Adipocyte (in vitro differentiated cells): ENCODE results near the gene AMH.

ENCODE experiments used
- DNase-seq: peaks from one replicate; pipeline ENCODE4 v3.0.0-alpha.2; 2015; ENCODE audit warnings: low read depth
- H3K27me3 ChIP-seq: replicated peaks from 2 replicates; pipeline ENCODE4 v1.7.0; 2013; ENCODE audit warnings: mild to moderate bottlenecking, low read length, moderate library complexity; ENCODE audit not compliant: control insufficient read depth, insufficient read depth
- H3K36me3 ChIP-seq: 2 replicates; pipeline ENCODE4 v1.7.0; 2013; ENCODE audit warnings: low read length, mild to moderate bottlenecking, moderate library complexity; ENCODE audit not compliant: control insufficient read depth, insufficient read depth, severe bottlenecking
- H3K4me1 ChIP-seq: 2 replicates; pipeline ENCODE4 v1.7.0; 2013; ENCODE audit warnings: mild to moderate bottlenecking, low read length, moderate library complexity; ENCODE audit not compliant: control insufficient read depth, insufficient read depth
- H3K4me3 ChIP-seq: 2 replicates; pipeline ENCODE4 v1.7.0; 2013; ENCODE audit warnings: mild to moderate bottlenecking, low read length, moderate library complexity
- H3K9ac ChIP-seq: 2 replicates; pipeline ENCODE4 v1.7.0; 2013; ENCODE audit warnings: mild to moderate bottlenecking, low read length, moderate library complexity
- H3K9me3 ChIP-seq: 2 replicates; pipeline ENCODE4 v1.7.0; 2013; ENCODE audit warnings: mild to moderate bottlenecking, low read length, moderate library complexity; ENCODE audit not compliant: control insufficient read depth

Gene AMH

DNA sequence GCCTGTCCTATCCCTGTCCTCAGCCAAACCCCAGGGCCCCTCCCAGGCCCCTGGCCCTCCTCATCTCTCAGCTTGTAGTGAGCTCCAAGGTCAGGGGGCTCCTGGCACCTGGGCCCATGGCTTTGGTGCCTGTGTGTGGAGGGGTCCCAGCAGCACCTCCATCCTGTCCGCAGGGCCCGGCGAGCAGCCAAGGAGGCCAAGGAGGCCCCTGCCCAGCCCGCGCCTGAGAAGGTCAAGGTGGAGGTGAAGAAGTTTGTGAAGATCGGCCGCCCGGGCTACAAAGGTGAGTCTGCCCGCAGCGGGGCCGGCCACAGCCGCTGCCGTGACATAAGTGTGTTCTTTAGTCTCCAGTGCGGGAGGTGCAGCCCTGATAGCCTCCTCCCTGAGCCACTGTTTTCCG lies 3.9 kb upstream of the AMH start:
- DNase-seq, result no peak
- no peaks in the 10 kb centered on the region for H3K27me3 ChIP-seq
- H3K9ac ChIP-seq, result no peak overlapping the region
- peaks cover 47% of the 10 kb centered on the region for H3K36me3 ChIP-seq
- H3K4me3 ChIP-seq, result no peak overlapping the region
- no peaks in the 10 kb centered on the region for H3K9me3 ChIP-seq
- H3K4me1 ChIP-seq, result peaks cover 15% of the 10 kb centered on the region

DNA sequence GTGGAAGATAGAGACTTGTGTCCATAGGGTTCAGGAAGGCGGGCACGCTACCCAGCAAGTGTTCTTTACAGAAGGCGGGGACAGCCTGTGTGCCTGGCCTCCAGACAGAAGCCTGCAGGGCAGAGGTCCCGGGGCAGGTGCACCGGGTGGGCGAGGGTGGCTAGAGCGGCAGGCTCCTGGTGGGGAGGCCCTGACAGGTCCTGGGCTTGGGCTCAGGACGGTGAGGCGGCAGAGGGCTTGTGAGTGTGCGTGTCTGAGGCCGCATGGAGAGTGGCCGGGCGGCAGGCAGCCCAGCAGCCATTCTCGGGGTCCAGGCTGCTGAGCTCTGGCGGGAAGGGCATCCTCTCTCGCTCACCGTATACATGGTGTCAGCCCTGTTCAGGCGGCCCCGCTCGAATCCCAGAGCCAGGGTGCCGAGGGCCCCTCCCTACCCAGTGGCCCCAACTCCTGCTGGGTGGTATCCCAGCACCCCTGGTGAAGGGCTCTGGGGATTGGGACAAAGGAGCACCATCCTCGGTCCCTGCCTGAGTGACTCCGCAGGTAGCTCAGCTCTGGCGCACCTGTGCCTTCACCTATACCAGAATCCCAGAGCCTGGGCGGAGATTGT lies 3.0 kb upstream of the AMH start:
- Histone ChIP-seq H3K9ac (no peak overlapping the region), H3K4me3 (no peak overlapping the region), H3K9me3 (no peaks in the 10 kb centered on the region), H3K27me3 (no peaks in the 10 kb centered on the region), H3K36me3 (peaks cover 47% of the 10 kb centered on the region), H3K4me1 (peaks cover 7% of the 10 kb centered on the region)
- no peak for DNase-seq

DNA sequence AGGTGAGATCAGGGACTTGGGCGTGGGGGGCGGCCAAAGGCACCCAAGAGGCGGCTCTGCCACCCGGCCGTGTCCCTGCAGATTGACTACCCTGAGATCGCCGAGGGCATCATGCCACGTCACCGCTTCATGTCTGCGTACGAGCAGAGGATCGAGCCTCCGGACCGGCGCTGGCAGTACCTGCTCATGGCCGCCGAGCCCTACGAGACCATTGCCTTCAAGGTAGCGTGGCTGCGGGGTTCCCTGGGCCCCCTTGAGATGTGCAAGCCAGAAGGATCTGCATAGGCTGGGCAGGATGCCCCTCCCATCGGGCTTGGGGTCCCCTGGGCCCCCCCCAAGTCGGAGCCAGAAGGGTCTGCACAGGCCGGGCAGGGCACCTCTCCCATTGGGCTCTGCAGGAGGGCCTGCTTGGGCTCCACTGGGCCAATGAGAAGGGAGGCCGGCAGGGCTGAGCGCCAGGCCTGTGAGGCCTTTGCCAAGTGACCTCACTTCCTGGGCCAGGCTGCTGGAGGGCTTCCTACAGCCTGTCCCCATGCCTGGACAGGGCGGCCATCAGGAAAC lies 2.2 kb upstream of the AMH start:
- Histone ChIP-seq H3K9me3 (no peaks in the 10 kb centered on the region), H3K9ac (no peak overlapping the region), H3K27me3 (peaks cover 5% of the 10 kb centered on the region), H3K4me3 (no peak overlapping the region), H3K36me3 (peaks cover 47% of the 10 kb centered on the region), H3K4me1 (peaks cover 6% of the 10 kb centered on the region)
- no peak for DNase-seq

DNA sequence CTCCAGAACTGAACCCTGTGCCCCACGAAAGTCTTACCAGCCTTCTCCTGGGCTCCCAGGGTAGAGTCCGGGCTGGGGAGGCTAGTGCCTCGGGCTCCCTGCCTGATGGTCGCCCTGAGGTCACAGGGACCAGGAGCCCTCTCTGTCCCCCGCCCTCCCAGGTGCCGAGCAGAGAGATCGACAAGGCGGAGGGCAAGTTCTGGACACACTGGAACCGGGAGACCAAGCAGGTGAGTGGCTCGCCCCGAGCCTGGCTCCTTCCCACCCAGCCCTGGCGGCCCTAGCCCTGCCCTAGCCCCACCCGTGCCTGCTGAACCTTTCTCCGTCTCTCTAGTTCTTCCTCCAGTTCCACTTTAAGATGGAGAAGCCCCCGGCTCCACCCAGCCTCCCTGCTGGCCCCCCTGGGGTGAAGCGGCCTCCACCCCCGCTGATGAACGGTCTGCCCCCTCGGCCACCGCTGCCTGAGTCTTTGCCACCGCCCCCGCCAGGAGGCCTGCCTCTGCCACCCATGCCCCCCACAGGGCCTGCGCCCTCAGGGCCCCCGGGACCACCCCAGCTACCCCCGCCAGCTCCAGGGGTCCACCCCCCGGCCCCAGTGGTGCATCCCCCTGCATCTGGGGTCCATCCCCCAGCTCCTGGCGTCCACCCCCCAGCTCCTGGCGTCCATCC lies 1.6 kb upstream of the AMH start:
- no peak for DNase-seq
- Histone ChIP-seq H3K9me3 (no peaks in the 10 kb centered on the region), H3K9ac (no peak overlapping the region), H3K27me3 (peaks cover 10% of the 10 kb centered on the region), H3K4me1 (peaks cover 7% of the 10 kb centered on the region), H3K36me3 (peaks cover 47% of the 10 kb centered on the region), H3K4me3 (no peak overlapping the region)

DNA sequence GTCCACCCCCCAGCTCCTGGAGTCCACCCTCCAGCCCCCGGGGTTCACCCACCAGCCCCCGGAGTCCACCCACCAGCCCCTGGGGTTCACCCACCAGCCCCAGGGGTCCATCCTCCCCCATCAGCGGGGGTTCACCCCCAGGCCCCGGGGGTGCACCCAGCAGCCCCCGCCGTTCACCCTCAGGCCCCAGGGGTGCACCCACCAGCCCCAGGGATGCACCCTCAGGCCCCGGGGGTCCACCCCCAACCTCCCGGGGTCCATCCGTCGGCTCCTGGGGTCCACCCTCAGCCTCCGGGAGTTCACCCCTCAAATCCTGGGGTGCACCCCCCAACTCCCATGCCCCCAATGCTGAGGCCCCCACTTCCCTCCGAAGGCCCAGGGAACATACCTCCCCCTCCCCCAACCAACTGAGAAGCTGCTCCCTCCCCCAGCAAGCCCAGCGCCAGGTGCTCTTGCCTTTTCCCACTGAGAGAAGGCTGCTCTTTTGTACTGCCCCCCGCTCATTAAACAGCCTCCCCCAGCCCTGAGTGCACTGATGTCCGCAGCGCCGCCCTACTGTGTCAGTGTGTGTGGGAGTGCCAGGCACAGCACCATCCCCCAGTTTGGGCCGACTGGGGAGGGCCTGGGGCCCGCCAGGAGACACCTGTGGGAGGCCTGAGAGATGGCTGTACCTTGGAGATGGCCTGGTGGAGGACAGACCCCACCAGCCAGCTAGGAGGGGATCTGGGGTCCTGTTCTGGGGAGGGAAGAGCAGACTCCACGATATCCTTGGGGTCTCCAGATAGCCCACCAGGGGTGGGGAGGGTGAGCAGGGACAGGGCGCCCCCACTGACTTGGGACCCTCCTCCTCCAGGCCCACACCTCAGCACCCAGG lies 750 bp upstream of the AMH start:
- H3K27me3 ChIP-seq, result peaks cover 15% of the 10 kb centered on the region

DNA sequence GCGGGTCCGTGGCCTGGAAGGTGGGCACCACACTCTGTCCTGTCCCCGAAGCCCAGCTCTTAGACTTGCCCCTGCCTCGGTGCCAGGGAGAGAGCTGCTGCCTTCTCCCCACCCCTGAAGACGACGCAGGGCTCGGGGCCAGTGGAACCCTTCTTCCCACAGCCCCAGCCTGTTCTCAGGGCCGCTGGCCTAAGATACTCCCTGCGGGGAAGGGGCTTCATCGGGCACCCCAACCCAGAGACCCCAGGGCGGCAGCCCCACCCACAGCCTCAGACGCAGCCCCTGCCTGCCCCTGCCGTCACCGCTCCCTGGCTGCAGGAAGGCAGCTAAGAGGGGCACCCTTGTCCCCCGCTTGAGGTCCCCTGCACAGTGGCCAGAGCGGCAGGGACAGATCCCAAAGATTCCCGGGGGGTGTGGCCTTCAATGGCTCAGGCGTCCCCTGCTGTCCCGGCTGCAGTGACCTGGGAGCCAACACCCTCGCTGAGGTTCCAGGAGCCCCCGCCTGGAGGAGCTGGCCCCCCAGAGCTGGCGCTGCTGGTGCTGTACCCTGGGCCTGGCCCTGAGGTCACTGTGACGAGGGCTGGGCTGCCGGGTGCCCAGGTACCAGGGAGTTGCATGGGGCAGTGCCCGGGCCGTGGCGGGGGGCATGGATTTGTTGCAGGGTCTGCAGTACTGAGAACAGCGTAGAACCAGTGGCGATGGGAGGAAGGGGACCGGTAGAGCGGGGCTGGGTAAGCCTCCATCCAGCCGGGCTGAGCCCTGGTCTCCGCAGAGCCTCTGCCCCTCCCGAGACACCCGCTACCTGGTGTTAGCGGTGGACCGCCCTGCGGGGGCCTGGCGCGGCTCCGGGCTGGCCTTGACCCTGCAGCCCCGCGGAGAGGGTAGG lies 1.0 kb downstream of the AMH start:
- H3K27me3 ChIP-seq, result peaks cover 15% of the 10 kb centered on the region
- H3K4me3 ChIP-seq, result no peak overlapping the region
- H3K9me3 ChIP-seq, result no peaks in the 10 kb centered on the region
- DNase-seq, result no peak
- peaks cover 7% of the 10 kb centered on the region for H3K4me1 ChIP-seq
- H3K9ac ChIP-seq, result no peak overlapping the region
- H3K36me3 ChIP-seq, result peaks cover 28% of the 10 kb centered on the region

More for the DNA sequence above, 750 bp upstream of the AMH start:
- Histone ChIP-seq H3K9me3 (no peaks in the 10 kb centered on the region), H3K4me1 (peaks cover 7% of the 10 kb centered on the region), H3K4me3 (no peak overlapping the region), H3K36me3 (peaks cover 46% of the 10 kb centered on the region), H3K9ac (no peak overlapping the region)
- no peak for DNase-seq

DNA sequence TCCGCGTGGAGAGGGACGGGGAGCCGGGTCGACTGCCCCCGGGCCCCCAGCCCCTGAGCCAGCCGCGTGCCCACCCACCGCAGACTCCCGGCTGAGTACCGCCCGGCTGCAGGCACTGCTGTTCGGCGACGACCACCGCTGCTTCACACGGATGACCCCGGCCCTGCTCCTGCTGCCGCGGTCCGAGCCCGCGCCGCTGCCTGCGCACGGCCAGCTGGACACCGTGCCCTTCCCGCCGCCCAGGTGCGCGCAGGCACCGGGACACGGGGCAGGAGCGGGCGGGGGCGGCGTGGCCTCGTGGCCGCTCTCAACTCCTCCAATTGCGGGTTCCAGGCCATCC lies 1.6 kb downstream of the AMH start:
- Histone ChIP-seq H3K9me3 (no peaks in the 10 kb centered on the region), H3K27me3 (peaks cover 15% of the 10 kb centered on the region), H3K4me1 (peaks cover 7% of the 10 kb centered on the region), H3K4me3 (no peak overlapping the region), H3K36me3 (peaks cover 22% of the 10 kb centered on the region), H3K9ac (no peak overlapping the region)
- no peak for DNase-seq

DNA sequence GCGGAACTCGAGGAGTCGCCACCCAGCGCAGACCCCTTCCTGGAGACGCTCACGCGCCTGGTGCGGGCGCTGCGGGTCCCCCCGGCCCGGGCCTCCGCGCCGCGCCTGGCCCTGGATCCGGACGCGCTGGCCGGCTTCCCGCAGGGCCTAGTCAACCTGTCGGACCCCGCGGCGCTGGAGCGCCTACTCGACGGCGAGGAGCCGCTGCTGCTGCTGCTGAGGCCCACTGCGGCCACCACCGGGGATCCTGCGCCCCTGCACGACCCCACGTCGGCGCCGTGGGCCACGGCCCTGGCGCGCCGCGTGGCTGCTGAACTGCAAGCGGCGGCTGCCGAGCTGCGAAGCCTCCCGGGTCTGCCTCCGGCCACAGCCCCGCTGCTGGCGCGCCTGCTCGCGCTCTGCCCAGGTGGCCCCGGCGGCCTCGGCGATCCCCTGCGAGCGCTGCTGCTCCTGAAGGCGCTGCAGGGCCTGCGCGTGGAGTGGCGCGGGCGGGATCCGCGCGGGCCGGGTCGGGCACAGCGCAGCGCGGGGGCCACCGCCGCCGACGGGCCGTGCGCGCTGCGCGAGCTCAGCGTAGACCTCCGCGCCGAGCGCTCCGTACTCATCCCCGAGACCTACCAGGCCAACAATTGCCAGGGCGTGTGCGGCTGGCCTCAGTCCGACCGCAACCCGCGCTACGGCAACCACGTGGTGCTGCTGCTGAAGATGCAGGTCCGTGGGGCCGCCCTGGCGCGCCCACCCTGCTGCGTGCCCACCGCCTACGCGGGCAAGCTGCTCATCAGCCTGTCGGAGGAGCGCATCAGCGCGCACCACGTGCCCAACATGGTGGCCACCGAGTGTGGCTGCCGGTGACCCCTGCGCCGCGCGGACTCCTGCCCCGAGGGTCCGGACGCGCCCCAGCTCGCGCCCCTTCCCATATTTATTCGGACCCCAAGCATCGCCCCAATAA lies 2.3 kb downstream of the AMH start:
- no peak overlapping the region for H3K9ac ChIP-seq
- no peaks in the 10 kb centered on the region for H3K9me3 ChIP-seq
- H3K4me3 ChIP-seq, result no peak overlapping the region
- H3K4me1 ChIP-seq, result peaks cover 7% of the 10 kb centered on the region
- H3K27me3 ChIP-seq, result peaks cover 15% of the 10 kb centered on the region
- peak; percentile 31 for DNase-seq
- H3K36me3 ChIP-seq, result peaks cover 16% of the 10 kb centered on the region

DNA sequence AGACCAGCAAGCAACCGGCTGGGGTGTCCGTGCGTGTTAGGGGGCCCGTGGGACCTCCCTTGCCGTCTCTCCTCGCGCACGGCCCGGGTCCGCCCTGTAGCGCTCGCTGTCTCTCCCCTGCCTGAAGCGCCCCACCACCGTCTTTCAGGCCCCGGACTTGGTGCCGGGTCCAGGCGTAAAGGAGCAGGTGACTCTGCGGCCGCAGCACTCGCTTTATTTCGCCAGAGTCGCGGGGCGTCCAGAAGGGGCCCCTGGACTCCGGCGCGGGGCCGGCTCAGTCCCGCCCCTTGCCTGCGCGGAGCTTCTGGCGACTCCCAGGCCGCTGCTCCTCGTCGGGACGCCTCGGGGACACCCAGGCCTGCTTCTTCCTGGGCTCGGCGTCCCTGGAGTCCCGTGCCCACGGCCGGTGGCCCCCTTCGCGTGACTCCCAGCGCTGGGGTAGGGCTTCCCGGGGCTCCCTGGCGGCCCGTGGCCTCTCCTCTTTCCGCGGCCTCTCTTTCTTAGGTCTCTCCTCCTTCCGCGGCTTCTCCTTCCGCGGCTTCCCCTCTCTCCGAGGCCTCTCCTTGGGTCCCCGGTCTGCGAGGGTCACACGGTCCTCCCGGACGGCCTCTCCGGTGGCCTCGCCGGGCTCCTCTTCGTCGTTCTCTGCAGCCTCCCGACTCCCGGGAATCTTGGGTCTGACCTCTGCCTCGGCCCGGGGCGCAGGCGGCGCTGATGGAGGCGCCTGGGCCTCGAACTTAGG lies 3.1 kb downstream of the AMH start:
- Histone ChIP-seq H3K9ac (no peak overlapping the region), H3K4me1 (peaks cover 7% of the 10 kb centered on the region), H3K27me3 (peaks cover 15% of the 10 kb centered on the region), H3K4me3 (no peak overlapping the region), H3K9me3 (no peaks in the 10 kb centered on the region), H3K36me3 (peaks cover 7% of the 10 kb centered on the region)
- no peak for DNase-seq
